HepG2 (cell line): ENCODE data around the gene ASCC2. TPM values are rescaled to one million over a fixed set of nuclear protein-coding genes. Genes with fewer than 3 reads are reported as not detected.

Experiments used
- ATAC-seq: fragments of 200-7000 bp; cut with Tn5 transposase; 3 replicates; pipeline ENCODE4 v1.9.1; 2020; ENCODE audit warnings: mild to moderate bottlenecking, moderate library complexity
- BruUV-seq: library from RNA; stranded (reverse); fragments of 400-500 nt; replicated peaks from 2 replicates; lab custom pipeline; 2021; lab: Mats Ljungman, UMichigan
- CTCF ChIA-PET: fragments of 300-600 bp; formaldehyde crosslinking; extraction: SDS; loops from one replicate; lab custom pipeline; 2021; ENCODE audit warnings: low total read pairs, inconsistent platforms, low intra/inter-chr PET ratio; lab: Yijun Ruan, JAX
- POLR2A ChIA-PET: fragments of 350-600 bp; sonication (Branson Sonifier 250); formaldehyde crosslinking; loops from one replicate; lab custom pipeline; 2020; ENCODE audit warnings: antibody characterized with exemption, inconsistent platforms; lab: Yijun Ruan, JAX
- DNase-seq: peaks from one replicate; pipeline ENCODE4 v3.0.0-alpha.2; 2015; ENCODE audit warnings: low spot score
- FAIRE-seq: peaks from 3 replicates; lab custom pipeline; 2011; peaks lifted over from hg19 to GRCh38; lab: Jason Lieb, UNC
- H2AFZ ChIP-seq: one replicate; pipeline ENCODE4 v1.6.1; 2011; ENCODE audit warnings: low read length, inconsistent platforms
- H3K27ac ChIP-seq: fragments of 300-600 bp; 3 replicates; pipeline ENCODE4 v1.8.0; 2011; ENCODE audit warnings: mixed run types, mild to moderate bottlenecking, mixed read lengths, low read length, inconsistent platforms; ENCODE audit not compliant: insufficient read depth; ENCODE audit errors: extremely low read length
- H3K27me3 ChIP-seq, 2 experiments: fragments of 200-600 bp in 1 of 2; 2 replicates in 1 of 2; 3 replicates in 1 of 2; pipeline versions ENCODE4 v1.6.0 to v1.8.0; 2011; ENCODE audit warnings: low read length in 2 of 2, mild to moderate bottlenecking in 2 of 2, moderate library complexity in 2 of 2, inconsistent platforms in 1 of 2; ENCODE audit not compliant: insufficient read depth in 2 of 2, control insufficient read depth in 1 of 2
- H3K36me3 ChIP-seq, 2 experiments: fragments of 200-600 bp in 1 of 2; replicated peaks in 1 of 2; 2 replicates in 1 of 2; 3 replicates in 1 of 2; pipeline versions ENCODE4 v1.5.1 to v1.8.0; 2011; ENCODE audit warnings: low read length in 2 of 2, inconsistent platforms in 1 of 2; ENCODE audit not compliant: insufficient read depth in 2 of 2, control insufficient read depth in 1 of 2
- H3K4me1 ChIP-seq: 2 replicates; pipeline ENCODE4 v1.5.1; 2012; ENCODE audit warnings: low read length, inconsistent platforms; ENCODE audit not compliant: insufficient read depth
- H3K4me2 ChIP-seq: 2 replicates; pipeline ENCODE4 v1.6.0; 2011; ENCODE audit warnings: low read depth, low read length, inconsistent platforms
- H3K4me3 ChIP-seq, 3 experiments: fragments of 200-600 bp in 1 of 3; sonication (generic), shearing (Covaris generic) in 1 of 3; replicated peaks in 1 of 3; 2 replicates each; pipeline ENCODE4 v1.5.1; 2011 to 2016; ENCODE audit warnings: low read length in 3 of 3, inconsistent platforms in 2 of 3, low read depth in 2 of 3, mild to moderate bottlenecking in 2 of 3, control low read depth in 1 of 3, mixed read lengths in 1 of 3; ENCODE audit not compliant: insufficient read depth in 1 of 3
- H3K79me2 ChIP-seq: one replicate; pipeline ENCODE4 v1.6.1; 2011; ENCODE audit warnings: low read length, inconsistent platforms; ENCODE audit not compliant: insufficient read depth
- H3K9ac ChIP-seq: 2 replicates; pipeline ENCODE4 v1.6.0; 2011; ENCODE audit warnings: mild to moderate bottlenecking, low read depth, low read length, inconsistent platforms; ENCODE audit not compliant: insufficient read depth
- H3K9me3 ChIP-seq: 2 replicates; pipeline ENCODE4 v1.5.1; 2012; ENCODE audit warnings: mild to moderate bottlenecking, low read length
- H4K20me1 ChIP-seq: 2 replicates; pipeline ENCODE4 v1.6.0; 2011; ENCODE audit warnings: inconsistent platforms, mild to moderate bottlenecking, low read length, moderate library complexity; ENCODE audit not compliant: insufficient read depth
- ISX ChIP-seq: sonication (generic); formaldehyde crosslinking; conservative IDR thresholded peaks from 2 replicates; pipeline ENCODE4 v1.5.0; 2020; ENCODE audit warnings: missing genetic modification reagents
- NCOA2 ChIP-seq: sonication (generic); formaldehyde crosslinking; IDR thresholded peaks from 2 replicates; pipeline ENCODE4 v1.8.0; 2022; ENCODE audit warnings: inconsistent platforms
- NR2F1 ChIP-seq, 2 experiments: fragments of 450-650 bp in 1 of 2; formaldehyde crosslinking in 1 of 2; IDR thresholded peaks; 2 replicates each; pipeline versions ENCODE4 v1.5.0 to v1.6.1; 2016 to 2020; ENCODE audit warnings: mild to moderate bottlenecking in 1 of 2, missing compliant biosample characterization in 1 of 2, missing genetic modification reagents in 1 of 2, moderate library complexity in 1 of 2
- PPARG ChIP-seq: conservative IDR thresholded peaks from 2 replicates; pipeline ENCODE4 v1.6.1; 2016; ENCODE audit warnings: missing biosample characterization, missing genetic modification reagents
- PRPF4 ChIP-seq: fragments of 200-400 bp; formaldehyde crosslinking; IDR thresholded peaks from 2 replicates; pipeline ENCODE4 v1.6.1; 2016; ENCODE audit warnings: low read length, low read depth; ENCODE audit not compliant: poor library complexity, severe bottlenecking
- RFX5 ChIP-seq: IDR thresholded peaks from 2 replicates; pipeline ENCODE4 v1.6.1; 2011; ENCODE audit warnings: low read depth, low read length, improper control_type of control experiment
- TFAP4 ChIP-seq: sonication (generic); IDR thresholded peaks from 2 replicates; pipeline ENCODE4 v1.6.1; 2016; ENCODE audit warnings: low read depth, borderline replicate concordance
- ZMAT3 ChIP-seq: sonication (generic); formaldehyde crosslinking; conservative IDR thresholded peaks from 2 replicates; pipeline ENCODE4 v1.7.0; 2021; ENCODE audit warnings: missing genetic modification reagents
- ZNF10 ChIP-seq: sonication (generic); formaldehyde crosslinking; IDR thresholded peaks from 2 replicates; pipeline ENCODE4 v1.4.0; 2020; ENCODE audit warnings: mild to moderate bottlenecking, low read depth, missing genetic modification reagents, borderline replicate concordance
- ZNF460 ChIP-seq: sonication (generic); formaldehyde crosslinking; IDR thresholded peaks from 2 replicates; pipeline ENCODE4 v1.5.1; 2020; ENCODE audit warnings: missing genetic modification reagents, mild to moderate bottlenecking, borderline replicate concordance
- WGBS: methylation state at CpG from one replicate; pipeline ENCODE4 v1.1.6; 2017; ENCODE audit warnings: low lambda C conversion rate; 5-methylcytosine and 5-hydroxymethylcytosine counted together
- in situ Hi-C: cut with HindIII; loops from 2 replicates; pipeline ENCODE4 v1.10.0; 2017; ENCODE audit warnings: low pct_unique_long_range_greater_than_20kb; ENCODE audit not compliant: extremely low pct_ligation_motif_present
- intact Hi-C: fragments of 100-400 bp; cut with micrococcal nuclease; formaldehyde crosslinking; loops from one replicate; pipeline ENCODE4 v1.10.0; 2022; ENCODE audit not compliant: unreplicated experiment
- polyA plus RNA-seq, 8 experiments: library from polyadenylated mRNA; depleted of rRNA in 3 of 8; stranded (reverse) in 7 of 8; unstranded in 1 of 8; fragments of >200 nt; fragmentation: Illumina TruSeq in 4 of 8; extraction: Trizol in 4 of 8; gene quantifications; 2 replicates each; pipeline versions ENCODE4 v1.2.1 to v1.2.3, GENCODE V29; 2011 to 2016; ENCODE audit warnings: low read depth in 4 of 8, missing spikeins in 1 of 8, mixed read lengths in 1 of 8; ENCODE audit not compliant: insufficient read depth in 1 of 8
- total RNA-seq, 5 experiments: library from RNA; depleted of rRNA; stranded (reverse); fragments of >200 nt; fragmentation: Illumina TruSeq; extraction: Trizol; gene quantifications; 2 replicates each; pipeline ENCODE4 v1.2.3, GENCODE V29; 2016; ENCODE audit warnings: low read depth in 1 of 5
- TF ChIP-seq, protein P1 (sequence below): sonication (generic); formaldehyde crosslinking; IDR thresholded peaks from 2 replicates; pipeline ENCODE4 v1.8.1; 2023; ENCODE audit warnings: mild to moderate bottlenecking, inconsistent platforms, moderate library complexity, missing genetic modification reagents, borderline replicate concordance
- TF ChIP-seq, protein P2 (sequence below): sonication (generic); formaldehyde crosslinking; IDR thresholded peaks from 2 replicates; pipeline ENCODE4 v1.8.0; 2022; ENCODE audit warnings: missing genetic modification reagents, mild to moderate bottlenecking, borderline replicate concordance

Gene ASCC2
- total and polyA plus RNA-seq, 2 of the 13 experiments (the other 11 are each of a cell fraction or from before 2014, with no cell fraction given) = 26.2 to 26.3 TPM

GRCh38 chr22:29799217-29799680 lies 38.8 kb downstream of the ASCC2 start (continued):
- TF ChIP-seq, protein P1, sequence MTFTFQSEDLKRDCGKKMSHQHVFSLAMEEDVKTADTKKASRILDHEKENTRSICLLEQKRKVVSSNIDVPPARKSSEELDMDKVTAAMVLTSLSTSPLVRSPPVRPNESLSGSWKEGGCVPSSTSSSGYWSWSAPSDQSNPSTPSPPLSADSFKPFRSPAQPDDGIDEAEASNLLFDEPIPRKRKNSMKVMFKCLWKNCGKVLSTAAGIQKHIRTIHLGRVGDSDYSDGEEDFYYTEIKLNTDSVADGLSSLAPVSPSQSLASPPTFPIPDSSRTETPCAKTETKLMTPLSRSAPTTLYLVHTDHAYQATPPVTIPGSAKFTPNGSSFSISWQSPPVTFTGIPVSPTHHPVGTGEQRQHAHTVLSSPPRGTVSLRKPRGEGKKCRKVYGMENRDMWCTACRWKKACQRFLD (CRISPR knock-in tag) = no peak
- no peak for TF ChIP-seq ZNF10
- TF ChIP-seq PRPF4 = no peak
- TF ChIP-seq NCOA2 (CRISPR knock-in tag) = peak; percentile 67
- TF ChIP-seq ISX (CRISPR knock-in tag) = no peak
- TF ChIP-seq ZNF460 (CRISPR knock-in tag) = no peak

- 25% methylated on average over 1 of the region's 2 CpGs for WGBS
- no peaks in the 10 kb centered on the region for H4K20me1 ChIP-seq
- peaks cover 18 to 52% of the 10 kb centered on the region in 2 experiments for H3K36me3 ChIP-seq
- H2AFZ ChIP-seq = no peak overlapping the region
- peak overlapping the region; percentile 59 for H3K9ac ChIP-seq
- DNase-seq (no peak), ATAC-seq (peak; percentile 14), FAIRE-seq (no peak)
- peak in 1 of 2 experiments; percentile 41; a peak in 2 of 4 replicates for TF ChIP-seq NR2F1 (CRISPR knock-in tag; IDR thresholded peaks at IDR 0.05)
- no peak for TF ChIP-seq TFAP4
- 0 out of 2 replicates have a peak, but pooled peaks have one; percentile 67 for TF ChIP-seq PPARG (CRISPR knock-in tag)
- TF ChIP-seq ZMAT3 (CRISPR knock-in tag) = 0 out of 2 replicates have a peak, but pooled peaks have one; percentile 16
- TF ChIP-seq RFX5 = no peak
- TF ChIP-seq, protein P2, sequence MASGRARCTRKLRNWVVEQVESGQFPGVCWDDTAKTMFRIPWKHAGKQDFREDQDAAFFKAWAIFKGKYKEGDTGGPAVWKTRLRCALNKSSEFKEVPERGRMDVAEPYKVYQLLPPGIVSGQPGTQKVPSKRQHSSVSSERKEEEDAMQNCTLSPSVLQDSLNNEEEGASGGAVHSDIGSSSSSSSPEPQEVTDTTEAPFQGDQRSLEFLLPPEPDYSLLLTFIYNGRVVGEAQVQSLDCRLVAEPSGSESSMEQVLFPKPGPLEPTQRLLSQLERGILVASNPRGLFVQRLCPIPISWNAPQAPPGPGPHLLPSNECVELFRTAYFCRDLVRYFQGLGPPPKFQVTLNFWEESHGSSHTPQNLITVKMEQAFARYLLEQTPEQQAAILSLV (CRISPR knock-in tag) = 0 out of 2 replicates have a peak, but pooled peaks have one; percentile 70
- CTCF ChIA-PET = no interaction called here
- BruUV-seq = TSS peak; percentile 49
- peak overlapping the region; percentile 41 for H3K4me2 ChIP-seq
- peak overlapping the region in 1 of 3 experiments; percentile 42; a peak in 1 of 6 replicates for H3K4me3 ChIP-seq
- H3K27ac ChIP-seq = peak overlapping the region; percentile 74
- in situ Hi-C loops = no loop called here
- peaks cover 40% of the 10 kb centered on the region for H3K4me1 ChIP-seq
- POLR2A ChIA-PET = interaction anchor here (0.5 to 3.1 kb wide), 9 partner anchors 12 to 201 kb away, joined by 3 to 17 read pairs (median 4); partner anchors contain the start of genes ASCC2, UQCR10 and ZMAT5
- H3K27me3 ChIP-seq = no peaks in the 10 kb centered on the region
- intact Hi-C loops = no loop called here
- no peaks in the 10 kb centered on the region for H3K9me3 ChIP-seq
- H3K79me2 ChIP-seq = no peaks in the 10 kb centered on the region
Observed at GRCh38 chr22:29798801-29799200, 39.3 kb downstream of the ASCC2 start.
